Neural cell (in vitro differentiated cells): ENCODE measurements around the gene UPF3A. TPM values are rescaled to one million over a fixed set of nuclear protein-coding genes. Genes with fewer than 3 reads are reported as not detected.

Experiments used
- H2AFZ ChIP-seq: fragments of 200-600, 300-800 bp; sonication (generic), shearing (Covaris generic); 2 replicates; pipeline ENCODE4 v1.6.0; 2014; ENCODE audit warnings: low read depth, mild to moderate bottlenecking, antibody characterized with exemption, low read length, moderate library complexity
- H3F3A ChIP-seq: fragments of 200-600 bp; shearing (Covaris generic); 2 replicates; pipeline ENCODE4 v1.6.1; 2016; ENCODE audit warnings: mild to moderate bottlenecking, moderate library complexity, mixed read lengths, antibody characterized with exemption, low read length; ENCODE audit not compliant: insufficient read depth, poor library complexity, severe bottlenecking
- H3K27ac ChIP-seq: fragments of 200-600, 300-800 bp; sonication (generic), shearing (Covaris generic); 2 replicates; pipeline ENCODE4 v1.5.1; 2014; ENCODE audit warnings: mild to moderate bottlenecking, low read length, moderate library complexity
- H3K27me3 ChIP-seq: fragments of 300-800, 200-600 bp; sonication (generic), shearing (Covaris generic); 2 replicates; pipeline ENCODE4 v1.6.0; 2014; ENCODE audit warnings: mild to moderate bottlenecking, low read depth, low read length, moderate library complexity; ENCODE audit not compliant: insufficient read depth
- H3K36me3 ChIP-seq: fragments of 300-800, 200-600 bp; sonication (generic), shearing (Covaris generic); 2 replicates; pipeline ENCODE4 v1.5.1; 2014; ENCODE audit warnings: mild to moderate bottlenecking, antibody characterized with exemption, low read length, moderate library complexity; ENCODE audit not compliant: insufficient read depth
- H3K4me2 ChIP-seq: fragments of 300-800, 200-600 bp; sonication (generic), shearing (Covaris generic); 2 replicates; pipeline ENCODE4 v1.6.0; 2014; ENCODE audit warnings: mild to moderate bottlenecking, low read length
- H3K4me3 ChIP-seq: fragments of 300-800, 200-600 bp; sonication (generic), shearing (Covaris generic); 2 replicates; pipeline ENCODE4 v1.5.1; 2014; ENCODE audit warnings: mild to moderate bottlenecking, low read length, moderate library complexity
- H3K79me2 ChIP-seq: fragments of 200-600 bp; shearing (Covaris generic); replicated peaks from 2 replicates; pipeline ENCODE4 v1.6.0; 2014; ENCODE audit warnings: mild to moderate bottlenecking, low read length, moderate library complexity; ENCODE audit not compliant: insufficient read depth
- H3K9ac ChIP-seq: fragments of 300-800, 200-600 bp; sonication (generic), shearing (Covaris generic); 2 replicates; pipeline ENCODE4 v1.6.1; 2016; ENCODE audit warnings: mild to moderate bottlenecking, low read length, mixed read lengths
- H3K9me2 ChIP-seq: fragments of 200-600 bp; shearing (Covaris generic); 2 replicates; pipeline ENCODE4 v1.6.1; 2016; ENCODE audit warnings: mild to moderate bottlenecking, low read length, mixed read lengths; ENCODE audit not compliant: insufficient read depth
- H3K9me3 ChIP-seq: fragments of 200-600, 300-800 bp; sonication (generic), shearing (Covaris generic); 2 replicates; pipeline ENCODE4 v1.6.1; 2016; ENCODE audit warnings: mild to moderate bottlenecking, mixed run types, low read length, moderate library complexity, mixed read lengths
- H4K20me1 ChIP-seq: fragments of 200-600 bp; shearing (Covaris generic); 2 replicates; pipeline ENCODE4 v1.6.1; 2016; ENCODE audit warnings: mild to moderate bottlenecking, mixed run types; ENCODE audit not compliant: insufficient read depth
- EP300 ChIP-seq: fragments of 450-650 bp; conservative IDR thresholded peaks from 2 replicates; pipeline ENCODE4 v1.6.1; 2014; ENCODE audit warnings: antibody characterized with exemption, mild to moderate bottlenecking, moderate library complexity; ENCODE audit not compliant: poor library complexity, severe bottlenecking
- EZH2 ChIP-seq: fragments of 200-600, 300-800 bp; shearing (Covaris generic), sonication (generic); IDR thresholded peaks from 2 replicates; pipeline ENCODE4 v1.6.1; 2014; ENCODE audit warnings: antibody characterized with exemption, low read length, borderline replicate concordance, mild to moderate bottlenecking; ENCODE audit not compliant: insufficient read depth, poor library complexity, severe bottlenecking
- MXI1 ChIP-seq: fragments of 450-650 bp; conservative IDR thresholded peaks from 2 replicates; pipeline ENCODE4 v1.6.1; 2014; ENCODE audit warnings: antibody characterized with exemption, mild to moderate bottlenecking; ENCODE audit not compliant: poor library complexity, severe bottlenecking
- POLR2AphosphoS5 ChIP-seq: IDR thresholded peaks from 2 replicates; pipeline ENCODE4 v1.6.1; 2012
- RAD21 ChIP-seq: fragments of 450-650 bp; conservative IDR thresholded peaks from 2 replicates; pipeline ENCODE4 v1.6.1; 2014; ENCODE audit warnings: antibody characterized with exemption, mild to moderate bottlenecking, moderate library complexity
- SMC3 ChIP-seq: fragments of 450-650 bp; conservative IDR thresholded peaks from 2 replicates; pipeline ENCODE4 v1.6.1; 2014; ENCODE audit warnings: antibody characterized with exemption, mild to moderate bottlenecking, moderate library complexity; ENCODE audit not compliant: poor library complexity
- TAF1 ChIP-seq: IDR thresholded peaks from 2 replicates; pipeline ENCODE4 v1.6.1; 2012; ENCODE audit warnings: low read depth
- polyA plus RNA-seq: library from polyadenylated mRNA; depleted of rRNA; stranded (reverse); fragments of >200 nt; gene quantifications from 2 replicates; pipeline ENCODE4 v1.2.3, GENCODE V29; 2014
- TF ChIP-seq, protein P1 (sequence below): IDR thresholded peaks from 2 replicates; pipeline ENCODE4 v1.6.1; 2012; ENCODE audit warnings: borderline replicate concordance
- TF ChIP-seq, protein P2 (sequence below): fragments of 450-650 bp; IDR thresholded peaks from 2 replicates; pipeline ENCODE4 v1.5.1; 2014; ENCODE audit warnings: antibody characterized with exemption, mild to moderate bottlenecking, moderate library complexity; ENCODE audit not compliant: poor library complexity, severe bottlenecking

Gene UPF3A
- polyA plus RNA-seq, 1 donor from 2014 or later: 277 TPM

DNA sequence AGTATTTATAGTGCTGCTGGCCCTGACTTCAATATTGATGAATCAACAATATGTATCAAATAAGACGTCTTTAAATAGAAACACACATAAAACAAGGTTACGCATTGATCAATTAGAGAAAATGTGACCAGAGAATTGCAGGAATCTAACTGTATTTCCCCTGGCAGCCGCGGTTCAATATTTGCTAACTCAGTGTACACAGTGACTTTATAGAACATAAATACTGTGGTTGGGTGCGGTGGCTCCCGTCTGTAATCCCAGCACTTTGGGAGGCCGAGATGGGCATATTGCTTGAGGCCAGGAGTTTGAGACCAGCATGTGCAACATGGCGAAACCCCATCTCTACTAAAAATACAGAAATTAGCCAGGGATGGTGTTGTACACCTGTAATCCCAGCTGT is 22.8 kb upstream of the UPF3A start:
- Histone ChIP-seq H3K27ac (no peak overlapping the region), H3K4me3 (no peak overlapping the region), H4K20me1 (no peaks in the 10 kb centered on the region), H2AFZ (no peak overlapping the region), H3K9me2 (no peaks in the 10 kb centered on the region), H3K9me3 (no peaks in the 10 kb centered on the region), H3F3A (no peaks in the 10 kb centered on the region), H3K9ac (no peak overlapping the region), H3K4me2 (no peak overlapping the region), H3K27me3 (no peaks in the 10 kb centered on the region), H3K36me3 (peaks cover 6% of the 10 kb centered on the region), H3K79me2 (no peaks in the 10 kb centered on the region)
- TF ChIP-seq, protein P1, sequence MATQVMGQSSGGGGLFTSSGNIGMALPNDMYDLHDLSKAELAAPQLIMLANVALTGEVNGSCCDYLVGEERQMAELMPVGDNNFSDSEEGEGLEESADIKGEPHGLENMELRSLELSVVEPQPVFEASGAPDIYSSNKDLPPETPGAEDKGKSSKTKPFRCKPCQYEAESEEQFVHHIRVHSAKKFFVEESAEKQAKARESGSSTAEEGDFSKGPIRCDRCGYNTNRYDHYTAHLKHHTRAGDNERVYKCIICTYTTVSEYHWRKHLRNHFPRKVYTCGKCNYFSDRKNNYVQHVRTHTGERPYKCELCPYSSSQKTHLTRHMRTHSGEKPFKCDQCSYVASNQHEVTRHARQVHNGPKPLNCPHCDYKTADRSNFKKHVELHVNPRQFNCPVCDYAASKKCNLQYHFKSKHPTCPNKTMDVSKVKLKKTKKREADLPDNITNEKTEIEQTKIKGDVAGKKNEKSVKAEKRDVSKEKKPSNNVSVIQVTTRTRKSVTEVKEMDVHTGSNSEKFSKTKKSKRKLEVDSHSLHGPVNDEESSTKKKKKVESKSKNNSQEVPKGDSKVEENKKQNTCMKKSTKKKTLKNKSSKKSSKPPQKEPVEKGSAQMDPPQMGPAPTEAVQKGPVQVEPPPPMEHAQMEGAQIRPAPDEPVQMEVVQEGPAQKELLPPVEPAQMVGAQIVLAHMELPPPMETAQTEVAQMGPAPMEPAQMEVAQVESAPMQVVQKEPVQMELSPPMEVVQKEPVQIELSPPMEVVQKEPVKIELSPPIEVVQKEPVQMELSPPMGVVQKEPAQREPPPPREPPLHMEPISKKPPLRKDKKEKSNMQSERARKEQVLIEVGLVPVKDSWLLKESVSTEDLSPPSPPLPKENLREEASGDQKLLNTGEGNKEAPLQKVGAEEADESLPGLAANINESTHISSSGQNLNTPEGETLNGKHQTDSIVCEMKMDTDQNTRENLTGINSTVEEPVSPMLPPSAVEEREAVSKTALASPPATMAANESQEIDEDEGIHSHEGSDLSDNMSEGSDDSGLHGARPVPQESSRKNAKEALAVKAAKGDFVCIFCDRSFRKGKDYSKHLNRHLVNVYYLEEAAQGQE: no peak
- TF ChIP-seq MXI1: no peak
- TF ChIP-seq EZH2: no peak
- TF ChIP-seq RAD21: no peak

DNA sequence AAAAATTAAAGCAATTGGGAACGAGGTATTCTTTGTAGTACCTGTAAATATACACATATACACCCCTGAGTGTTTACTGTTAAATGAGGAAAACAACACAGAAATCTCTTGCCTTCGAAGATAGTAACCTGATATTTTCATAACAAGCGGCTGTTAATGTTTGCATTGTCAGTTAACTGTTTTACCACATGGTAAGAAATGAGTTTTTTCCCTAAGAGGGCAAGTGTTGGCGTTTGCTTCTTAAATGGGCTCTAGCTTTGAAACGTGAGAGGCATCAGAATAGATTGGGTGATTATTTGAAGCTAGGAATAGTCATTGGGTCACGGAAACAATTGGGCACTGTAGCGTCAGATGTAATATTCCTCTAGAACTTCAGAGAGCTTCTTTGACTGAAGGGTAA is 22.0 kb upstream of the UPF3A start:
- Histone ChIP-seq H3K4me2 (no peak overlapping the region), H3K9me2 (no peaks in the 10 kb centered on the region), H3K9ac (no peak overlapping the region), H3K4me3 (no peak overlapping the region), H3K36me3 (peaks cover 9% of the 10 kb centered on the region), H3K27ac (no peak overlapping the region), H2AFZ (no peak overlapping the region), H3K79me2 (no peaks in the 10 kb centered on the region), H4K20me1 (no peaks in the 10 kb centered on the region), H3K27me3 (no peaks in the 10 kb centered on the region), H3K9me3 (no peaks in the 10 kb centered on the region), H3F3A (no peaks in the 10 kb centered on the region)
- no peak for TF ChIP-seq SMC3
- TF ChIP-seq POLR2AphosphoS5: no peak
- TF ChIP-seq, protein P1: no peak
- TF ChIP-seq EP300: no peak
- TF ChIP-seq RAD21: no peak
- no peak for TF ChIP-seq MXI1
- no peak for TF ChIP-seq TAF1
- TF ChIP-seq EZH2: no peak
- TF ChIP-seq, protein P2, sequence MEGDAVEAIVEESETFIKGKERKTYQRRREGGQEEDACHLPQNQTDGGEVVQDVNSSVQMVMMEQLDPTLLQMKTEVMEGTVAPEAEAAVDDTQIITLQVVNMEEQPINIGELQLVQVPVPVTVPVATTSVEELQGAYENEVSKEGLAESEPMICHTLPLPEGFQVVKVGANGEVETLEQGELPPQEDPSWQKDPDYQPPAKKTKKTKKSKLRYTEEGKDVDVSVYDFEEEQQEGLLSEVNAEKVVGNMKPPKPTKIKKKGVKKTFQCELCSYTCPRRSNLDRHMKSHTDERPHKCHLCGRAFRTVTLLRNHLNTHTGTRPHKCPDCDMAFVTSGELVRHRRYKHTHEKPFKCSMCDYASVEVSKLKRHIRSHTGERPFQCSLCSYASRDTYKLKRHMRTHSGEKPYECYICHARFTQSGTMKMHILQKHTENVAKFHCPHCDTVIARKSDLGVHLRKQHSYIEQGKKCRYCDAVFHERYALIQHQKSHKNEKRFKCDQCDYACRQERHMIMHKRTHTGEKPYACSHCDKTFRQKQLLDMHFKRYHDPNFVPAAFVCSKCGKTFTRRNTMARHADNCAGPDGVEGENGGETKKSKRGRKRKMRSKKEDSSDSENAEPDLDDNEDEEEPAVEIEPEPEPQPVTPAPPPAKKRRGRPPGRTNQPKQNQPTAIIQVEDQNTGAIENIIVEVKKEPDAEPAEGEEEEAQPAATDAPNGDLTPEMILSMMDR: no peak
